Ovary (tissue), 9 donors: ENCODE data around the gene NEAT1. TPM values are rescaled to one million over a fixed set of nuclear protein-coding genes. Genes with fewer than 3 reads are reported as not detected.
"Not testable (repeated sequence)": the region's sequence is repeated elsewhere in the genome, so short reads cannot be mapped to it uniquely, and the experiment has no call there.

Experiments used
- DNase-seq, 5 donors: peaks; one replicate each; pipeline ENCODE4 v3.0.0-alpha.2; 2019 to 2020
- H3K27ac ChIP-seq, 2 donors: fragments of 200-600 bp; one replicate each; pipeline versions ENCODE4 v1.5.1 to v1.8.0; 2019 to 2022
- H3K27me3 ChIP-seq: fragments of 200-600 bp; one replicate; pipeline ENCODE4 v1.8.0; 2022
- H3K36me3 ChIP-seq: fragments of 200-600 bp; sonication (generic); one replicate; pipeline ENCODE4 v1.5.1; 2019
- H3K4me1 ChIP-seq: one replicate; pipeline ENCODE4 v1.8.1; 2013; ENCODE audit warnings: mild to moderate bottlenecking, moderate library complexity; ENCODE audit not compliant: insufficient read depth
- H3K4me3 ChIP-seq: fragments of 200-600 bp; sonication (generic); one replicate; pipeline ENCODE4 v1.5.1; 2017
- H3K9me3 ChIP-seq, 2 donors: fragments of 200-600 bp in 1 of 2; sonication (generic) in 1 of 2; one replicate each; pipeline versions ENCODE4 v1.5.1 to v1.8.1; 2013 to 2019; ENCODE audit warnings: mild to moderate bottlenecking in 1 of 2, moderate library complexity in 1 of 2
- EP300 ChIP-seq: sonication (generic); formaldehyde crosslinking; IDR thresholded peaks from one replicate; pipeline ENCODE4 v1.6.1; 2017; ENCODE audit warnings: antibody characterized with exemption
- POLR2A ChIP-seq: fragments of 450-650 bp; IDR thresholded peaks from one replicate; pipeline ENCODE4 v1.6.1; 2017; ENCODE audit warnings: antibody characterized with exemption, mild to moderate bottlenecking, moderate library complexity
- WGBS, 3 donors: extraction: QIAGEN DNeasy Blood & Tissue Kit in 1 of 3; methylation state at CpG; one replicate each; pipeline versions ENCODE4 v1.1.5 to v1.1.7; 2013 to 2017; 5-methylcytosine and 5-hydroxymethylcytosine counted together
- intact Hi-C, 4 donors: fragments of 100-400 bp; cut with DNase I; formaldehyde crosslinking; loops; one replicate each; pipeline versions ENCODE4 v1.11.0 to v1.15.1; 2022 to 2023
- polyA plus RNA-seq, 2 donors: library from polyadenylated mRNA; stranded (reverse); fragments of 200-250 nt in 1 of 2; fragments of 350-450 nt in 1 of 2; fragmentation: Illumina TruSeq in 1 of 2; extraction: RNeasy Lipid Tissue Mini Kit (QIAGEN cat#74804) in 1 of 2; gene quantifications; one replicate each; pipeline ENCODE4 v1.2.3, GENCODE V29; 2013 to 2014
- total RNA-seq, 7 donors: library from RNA; depleted of rRNA in 2 of 7; stranded (reverse); fragments of >200 nt in 2 of 7; fragmentation: NEBNext Ultra II Directional in 3 of 7; extraction: Animal tissue kit (Norgen Biotek cat#: 25700) in 3 of 7; gene quantifications; one replicate each; pipeline versions ENCODE4 v1.1.0 to v1.2.4, GENCODE V29; 2016 to 2023
- TF ChIP-seq, protein P1 (sequence below), 3 donors: fragments of 450-650 bp in 2 of 3; fragments of 200-600 bp in 1 of 3; IDR thresholded peaks; one replicate each; pipeline versions ENCODE4 v1.5.1 to v1.8.0; 2016 to 2022; ENCODE audit warnings: antibody characterized with exemption in 3 of 3, mild to moderate bottlenecking in 1 of 3
- donor health status: DM: no; HTN: no; CAD: no; lungs with moderate emphysema.
- donor health status: DM: no; HTN: no; CAD: no.
- donor health status: Bipolar disorder and iron deficiency.
- donor health status: DM: yes; HTN: yes; CAD: no.
- donor health status: DM: no; HTN: no; CAD: no.
- donor health status: DM: yes; HTN: yes; CAD: no.

NEAT1 gene
- total and polyA plus RNA-seq, 9 donors, result 175 to 850 (median 351) TPM

DNA sequence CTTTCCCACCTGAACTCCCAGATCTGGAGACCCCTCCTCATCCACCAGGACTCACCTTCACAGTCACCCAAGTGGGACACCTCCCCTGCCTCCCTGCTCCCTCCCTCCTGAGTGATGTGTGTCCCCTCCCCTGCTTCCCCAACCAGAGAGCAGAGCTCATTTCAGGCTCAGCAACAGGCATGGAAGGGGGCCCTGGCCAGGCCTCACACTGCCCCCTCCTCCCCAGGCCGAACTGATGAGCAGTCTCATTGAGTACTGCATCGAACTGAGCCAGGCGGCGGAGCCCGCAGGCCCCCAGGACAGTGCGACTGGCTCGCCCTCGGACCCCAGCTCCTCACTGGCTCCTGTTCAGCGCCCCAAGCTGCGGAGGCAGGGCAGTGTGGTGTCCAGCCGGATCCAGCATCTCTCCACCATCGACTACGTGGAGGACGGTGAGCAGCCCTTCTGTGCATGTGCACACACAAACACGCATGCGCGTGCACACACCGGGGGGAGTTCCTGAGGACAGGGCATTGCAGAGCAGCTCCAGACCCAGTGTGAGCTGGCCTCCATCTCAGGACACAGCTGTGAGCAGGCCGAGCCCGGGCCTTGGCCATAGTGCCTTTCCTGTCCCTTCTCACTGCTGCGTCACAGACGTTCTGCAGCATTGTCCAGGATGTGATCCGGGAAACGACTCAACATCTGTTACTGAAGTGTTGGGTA is 17.8 kb upstream of the NEAT1 start:
- no peak for DNase-seq
- no peak overlapping the region for H3K27ac ChIP-seq
- no peak overlapping the region for H3K4me3 ChIP-seq
- WGBS, 3 donors, result 90 to 93% (median 91%) methylated on average over 24 of the region's 24 CpGs
- no peaks in the 10 kb centered on the region for H3K27me3 ChIP-seq
- no peaks in the 10 kb centered on the region for H3K9me3 ChIP-seq
- H3K4me1 ChIP-seq, result no peaks in the 10 kb centered on the region
- TF ChIP-seq EP300, result no peak
- TF ChIP-seq, protein P1, sequence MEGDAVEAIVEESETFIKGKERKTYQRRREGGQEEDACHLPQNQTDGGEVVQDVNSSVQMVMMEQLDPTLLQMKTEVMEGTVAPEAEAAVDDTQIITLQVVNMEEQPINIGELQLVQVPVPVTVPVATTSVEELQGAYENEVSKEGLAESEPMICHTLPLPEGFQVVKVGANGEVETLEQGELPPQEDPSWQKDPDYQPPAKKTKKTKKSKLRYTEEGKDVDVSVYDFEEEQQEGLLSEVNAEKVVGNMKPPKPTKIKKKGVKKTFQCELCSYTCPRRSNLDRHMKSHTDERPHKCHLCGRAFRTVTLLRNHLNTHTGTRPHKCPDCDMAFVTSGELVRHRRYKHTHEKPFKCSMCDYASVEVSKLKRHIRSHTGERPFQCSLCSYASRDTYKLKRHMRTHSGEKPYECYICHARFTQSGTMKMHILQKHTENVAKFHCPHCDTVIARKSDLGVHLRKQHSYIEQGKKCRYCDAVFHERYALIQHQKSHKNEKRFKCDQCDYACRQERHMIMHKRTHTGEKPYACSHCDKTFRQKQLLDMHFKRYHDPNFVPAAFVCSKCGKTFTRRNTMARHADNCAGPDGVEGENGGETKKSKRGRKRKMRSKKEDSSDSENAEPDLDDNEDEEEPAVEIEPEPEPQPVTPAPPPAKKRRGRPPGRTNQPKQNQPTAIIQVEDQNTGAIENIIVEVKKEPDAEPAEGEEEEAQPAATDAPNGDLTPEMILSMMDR (IDR thresholded peaks at IDR 0.05), result no peak
- no peak for TF ChIP-seq POLR2A
- no peaks in the 10 kb centered on the region for H3K36me3 ChIP-seq
- intact Hi-C loops, result no loop called here

DNA sequence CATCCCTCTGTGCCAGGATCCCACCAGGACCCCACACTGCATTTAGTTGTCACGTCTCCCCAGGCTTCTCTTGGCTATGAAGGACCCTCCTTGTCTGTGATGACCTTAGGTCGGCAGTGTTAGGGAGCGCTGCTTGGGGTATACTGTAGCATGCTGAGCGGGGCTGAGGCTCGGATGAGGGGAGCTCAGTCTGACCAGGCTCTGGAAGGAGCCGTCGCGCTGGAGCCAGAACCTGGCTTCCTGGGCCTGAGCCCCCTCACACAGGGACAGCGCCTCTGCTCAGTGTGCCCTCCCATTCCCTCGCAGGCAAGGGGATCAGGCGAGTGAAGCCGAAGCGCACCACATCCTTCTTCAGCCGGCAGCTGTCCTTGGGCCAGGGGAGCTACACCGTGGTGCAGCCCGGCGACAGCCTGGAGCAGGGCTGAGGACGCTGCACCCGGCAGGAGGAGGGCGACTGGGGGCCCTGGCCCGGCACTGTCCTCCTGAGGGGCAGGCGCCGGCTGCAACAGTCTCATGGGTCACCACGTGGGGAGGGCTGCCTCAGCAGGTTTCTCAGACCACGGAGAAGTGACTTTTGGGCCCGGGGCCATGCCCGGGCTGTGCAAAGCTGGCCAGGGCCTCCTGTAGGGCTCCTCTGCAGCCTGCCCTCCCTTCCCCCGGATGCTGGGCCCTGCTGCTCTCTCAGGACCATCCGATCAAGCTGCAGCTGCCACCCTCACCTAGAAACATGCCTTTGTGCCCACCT is 11.5 kb upstream of the NEAT1 start:
- Histone ChIP-seq H3K4me3 (no peak overlapping the region), H3K27me3 (no peaks in the 10 kb centered on the region), H3K27ac (no peak overlapping the region), H3K36me3 (no peaks in the 10 kb centered on the region), H3K4me1 (peaks cover 2% of the 10 kb centered on the region), H3K9me3 (no peaks in the 10 kb centered on the region)
- 83 to 84% (median 83%) methylated on average over 16 to 29 of the region's 29 CpGs for WGBS, 3 donors
- peak in 3 of 5 donors; percentile 20 to 35 (median 23) for DNase-seq
- TF ChIP-seq EP300, result no peak
- intact Hi-C loops, result no loop called here

DNA sequence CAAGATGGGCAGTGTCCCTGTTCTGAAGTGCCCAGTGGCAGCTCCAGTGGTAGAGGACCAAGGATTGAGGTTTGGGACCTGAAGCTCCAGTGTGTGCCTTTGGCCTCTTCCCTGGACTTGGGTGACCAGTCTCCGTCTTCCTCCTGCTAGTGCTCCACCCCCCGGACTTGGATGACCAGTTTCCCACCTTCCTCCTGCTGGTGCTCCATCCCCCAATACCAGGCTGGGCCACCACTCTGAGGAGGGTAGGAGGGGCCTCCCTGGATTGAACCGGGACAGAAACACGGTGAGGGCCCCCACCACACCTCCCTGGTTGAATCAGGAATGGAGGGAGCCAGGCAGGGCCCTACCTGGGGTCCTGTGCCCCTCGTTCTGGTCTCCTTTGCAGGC is 10.9 kb upstream of the NEAT1 start:
- no peak overlapping the region for H3K4me3 ChIP-seq
- H3K9me3 ChIP-seq, result no peaks in the 10 kb centered on the region
- H3K4me1 ChIP-seq, result peaks cover 2% of the 10 kb centered on the region
- H3K36me3 ChIP-seq, result no peaks in the 10 kb centered on the region
- intact Hi-C loops, result no loop called here
- H3K27ac ChIP-seq, result no peak overlapping the region
- no peaks in the 10 kb centered on the region for H3K27me3 ChIP-seq
- peak in 1 of 5 donors; percentile 17 for DNase-seq
- WGBS, 3 donors, result 66 to 81% (median 69%) methylated on average over 5 of the region's 5 CpGs
- no peak for TF ChIP-seq POLR2A
- TF ChIP-seq, protein P1 (IDR thresholded peaks at IDR 0.05), result no peak
- TF ChIP-seq EP300, result no peak

DNA sequence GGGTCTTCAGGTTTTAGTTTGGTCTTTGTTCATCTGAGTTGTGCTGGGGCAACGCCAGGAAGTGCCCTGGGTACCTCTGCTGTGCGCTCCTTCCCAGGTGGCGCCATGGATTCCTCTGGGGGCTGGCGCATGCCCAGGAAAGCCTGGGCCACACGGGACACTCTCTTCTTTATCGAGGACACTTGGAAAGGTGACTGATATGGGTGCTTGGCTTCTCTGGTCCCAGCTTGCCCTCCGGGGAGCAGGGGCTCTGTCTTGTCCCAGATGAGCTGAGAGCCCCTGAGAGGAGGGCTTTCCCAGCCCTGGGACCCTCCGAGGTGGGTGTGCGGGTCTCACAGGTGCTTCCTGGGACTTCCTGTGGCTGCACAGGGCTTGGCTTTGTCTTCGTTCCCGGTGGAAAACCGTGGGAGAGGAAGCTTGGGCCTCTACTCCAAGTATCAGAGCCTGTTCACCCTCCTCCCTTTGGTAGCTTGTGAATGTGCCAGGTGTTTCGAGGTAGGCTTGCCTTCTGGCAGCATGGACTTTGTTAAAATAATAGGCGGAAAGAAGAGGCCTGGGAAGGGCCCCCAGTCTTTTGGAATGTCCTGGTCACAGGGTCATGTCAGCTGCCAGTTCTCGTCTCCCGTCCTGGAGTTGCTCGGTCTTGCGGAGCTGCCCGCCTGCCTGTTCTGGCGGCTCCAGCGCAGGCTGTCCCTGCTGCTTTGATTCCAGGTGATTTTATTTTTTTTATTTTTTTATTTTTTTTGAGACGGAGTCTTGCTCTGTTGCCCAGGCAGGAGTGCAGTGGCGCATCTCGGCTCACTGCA is 10.1 kb upstream of the NEAT1 start:
- intact Hi-C loops, result no loop called here
- Histone ChIP-seq H3K4me1 (peaks cover 8% of the 10 kb centered on the region), H3K27me3 (no peaks in the 10 kb centered on the region), H3K4me3 (no peak overlapping the region), H3K36me3 (no peaks in the 10 kb centered on the region), H3K9me3 (no peaks in the 10 kb centered on the region), H3K27ac (no peak overlapping the region)
- 74 to 77% (median 76%) methylated on average over 24 of the region's 24 CpGs for WGBS, 3 donors
- TF ChIP-seq POLR2A (no peak), EP300 (no peak)
- TF ChIP-seq, protein P1 (IDR thresholded peaks at IDR 0.05), result no peak
- peak in 3 of 5 donors; percentile 21 to 38 (median 35) for DNase-seq

GRCh38 chr11:65413077-65413664 is 9.4 kb upstream of the NEAT1 start:
- H3K27me3 ChIP-seq, H3K9me3 ChIP-seq, H3K4me3 ChIP-seq, H3K36me3 ChIP-seq, intact Hi-C loops, H3K27ac ChIP-seq: not testable (repeated sequence)
- peak in 2 of 5 donors; percentile 20 to 34 for DNase-seq
- H3K4me1 ChIP-seq, result peaks cover 14% of the 10 kb centered on the region
- WGBS, 3 donors, result 87% methylated on average over 15 of the region's 15 CpGs
